C4-2B (cell line): Measurements from ENCODE around the gene SFT2D1.
"Not testable (repeated sequence)": the region's sequence is repeated elsewhere in the genome, so short reads cannot be mapped to it uniquely, and the experiment has no call there.

Experiments used
- ZFX ChIP-seq: fragments of 450-650 bp; IDR thresholded peaks from 2 replicates; pipeline ENCODE4 v1.6.1; 2017
- TF ChIP-seq, protein P1 (sequence below): fragments of 450-650 bp; conservative IDR thresholded peaks from 2 replicates; pipeline ENCODE4 v1.5.1; 2017; ENCODE audit warnings: mild to moderate bottlenecking

DNA sequence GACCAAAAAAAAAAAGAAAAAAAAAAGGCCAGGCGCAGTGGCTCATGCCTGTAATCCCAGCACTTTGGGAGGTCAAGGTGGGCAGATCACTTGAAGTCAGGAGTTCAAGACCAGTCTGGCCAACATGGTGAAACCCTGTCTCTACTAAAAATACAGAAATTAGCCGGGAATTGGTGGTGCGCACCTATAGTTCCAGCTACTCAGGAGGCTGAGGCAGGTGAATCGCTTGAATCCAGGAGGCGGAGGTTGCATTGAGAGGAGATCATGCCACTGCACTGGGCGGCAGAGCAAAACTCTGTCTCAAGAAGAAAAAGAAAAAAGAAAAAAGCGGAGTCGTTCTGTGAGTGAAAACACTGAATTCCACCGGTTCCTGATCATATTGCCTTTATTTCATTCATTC, 44.8 kb upstream of the SFT2D1 start:
- TF ChIP-seq ZFX, result not testable (repeated sequence)
- TF ChIP-seq, protein P1, sequence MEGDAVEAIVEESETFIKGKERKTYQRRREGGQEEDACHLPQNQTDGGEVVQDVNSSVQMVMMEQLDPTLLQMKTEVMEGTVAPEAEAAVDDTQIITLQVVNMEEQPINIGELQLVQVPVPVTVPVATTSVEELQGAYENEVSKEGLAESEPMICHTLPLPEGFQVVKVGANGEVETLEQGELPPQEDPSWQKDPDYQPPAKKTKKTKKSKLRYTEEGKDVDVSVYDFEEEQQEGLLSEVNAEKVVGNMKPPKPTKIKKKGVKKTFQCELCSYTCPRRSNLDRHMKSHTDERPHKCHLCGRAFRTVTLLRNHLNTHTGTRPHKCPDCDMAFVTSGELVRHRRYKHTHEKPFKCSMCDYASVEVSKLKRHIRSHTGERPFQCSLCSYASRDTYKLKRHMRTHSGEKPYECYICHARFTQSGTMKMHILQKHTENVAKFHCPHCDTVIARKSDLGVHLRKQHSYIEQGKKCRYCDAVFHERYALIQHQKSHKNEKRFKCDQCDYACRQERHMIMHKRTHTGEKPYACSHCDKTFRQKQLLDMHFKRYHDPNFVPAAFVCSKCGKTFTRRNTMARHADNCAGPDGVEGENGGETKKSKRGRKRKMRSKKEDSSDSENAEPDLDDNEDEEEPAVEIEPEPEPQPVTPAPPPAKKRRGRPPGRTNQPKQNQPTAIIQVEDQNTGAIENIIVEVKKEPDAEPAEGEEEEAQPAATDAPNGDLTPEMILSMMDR, result not testable (repeated sequence)
